GM10248 (cell line): Measurements from ENCODE around the gene GPANK1.

ENCODE experiments used
- CTCF ChIA-PET: fragments of 300-600 bp; sonication (Branson Sonifier 250); formaldehyde crosslinking; extraction: SDS; loops from one replicate; lab custom pipeline; 2021; ENCODE audit warnings: antibody characterized with exemption; lab: Yijun Ruan, JAX
- POLR2A ChIA-PET: fragments of 350-650 bp; sonication (Branson Sonifier 250); formaldehyde crosslinking; extraction: SDS; loops from one replicate; lab custom pipeline; 2020; ENCODE audit warnings: antibody characterized with exemption; lab: Yijun Ruan, JAX
- DNase-seq: peaks from one replicate; pipeline ENCODE4 v3.0.0; 2012; ENCODE audit errors: extremely low spot score
- TF ChIP-seq, protein P1 (sequence below): IDR thresholded peaks from 2 replicates; pipeline ENCODE4 v1.5.1; 2012; ENCODE audit warnings: mild to moderate bottlenecking, low read depth; ENCODE audit errors: extremely low read depth, missing control alignments, control extremely low read depth

GPANK1 gene

DNA sequence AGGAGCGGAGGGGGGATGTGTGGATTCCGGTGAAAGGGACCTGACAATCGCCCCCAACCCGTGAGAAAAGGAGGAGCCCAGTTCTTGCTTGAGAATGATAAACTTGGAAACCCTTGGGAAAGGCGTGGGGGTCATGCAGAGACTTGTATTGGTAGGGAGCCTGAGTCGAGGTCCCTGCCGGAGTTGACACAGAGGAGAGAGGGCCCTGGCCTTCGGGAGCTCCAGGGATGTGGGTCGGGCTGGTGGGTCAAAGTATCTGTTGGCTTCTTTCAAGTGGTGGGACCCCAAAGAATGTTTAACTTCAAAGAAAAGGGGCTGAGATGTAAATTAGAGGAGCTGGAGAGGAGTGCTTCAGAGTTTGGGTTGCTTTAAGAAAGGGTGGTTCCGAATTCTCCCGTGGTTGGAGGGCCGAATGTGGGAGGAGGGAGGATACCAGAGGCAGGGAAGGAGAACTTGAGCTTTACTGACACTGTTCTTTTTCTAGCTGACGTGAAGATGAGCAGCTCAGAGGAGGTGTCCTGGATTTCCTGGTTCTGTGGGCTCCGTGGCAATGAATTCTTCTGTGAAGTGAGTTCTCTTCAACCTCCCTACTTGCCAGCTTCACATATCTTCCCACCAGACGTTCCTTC is 1.7 kb upstream of the GPANK1 start:
- no peak for DNase-seq
- TF ChIP-seq, protein P1, sequence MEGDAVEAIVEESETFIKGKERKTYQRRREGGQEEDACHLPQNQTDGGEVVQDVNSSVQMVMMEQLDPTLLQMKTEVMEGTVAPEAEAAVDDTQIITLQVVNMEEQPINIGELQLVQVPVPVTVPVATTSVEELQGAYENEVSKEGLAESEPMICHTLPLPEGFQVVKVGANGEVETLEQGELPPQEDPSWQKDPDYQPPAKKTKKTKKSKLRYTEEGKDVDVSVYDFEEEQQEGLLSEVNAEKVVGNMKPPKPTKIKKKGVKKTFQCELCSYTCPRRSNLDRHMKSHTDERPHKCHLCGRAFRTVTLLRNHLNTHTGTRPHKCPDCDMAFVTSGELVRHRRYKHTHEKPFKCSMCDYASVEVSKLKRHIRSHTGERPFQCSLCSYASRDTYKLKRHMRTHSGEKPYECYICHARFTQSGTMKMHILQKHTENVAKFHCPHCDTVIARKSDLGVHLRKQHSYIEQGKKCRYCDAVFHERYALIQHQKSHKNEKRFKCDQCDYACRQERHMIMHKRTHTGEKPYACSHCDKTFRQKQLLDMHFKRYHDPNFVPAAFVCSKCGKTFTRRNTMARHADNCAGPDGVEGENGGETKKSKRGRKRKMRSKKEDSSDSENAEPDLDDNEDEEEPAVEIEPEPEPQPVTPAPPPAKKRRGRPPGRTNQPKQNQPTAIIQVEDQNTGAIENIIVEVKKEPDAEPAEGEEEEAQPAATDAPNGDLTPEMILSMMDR = no peak
- ChIA-PET CTCF (interaction anchor here (1.0 to 3.5 kb wide), 2 partner anchors 9 to 14 kb away, joined by 3 to 14 read pairs; partner anchors contain the start of gene LY6G5C), POLR2A (interaction anchor here (1.0 kb wide), 1 partner anchor 161 kb away, joined by 3 read pairs; the partner anchor contains the start of gene HSPA1B)

DNA sequence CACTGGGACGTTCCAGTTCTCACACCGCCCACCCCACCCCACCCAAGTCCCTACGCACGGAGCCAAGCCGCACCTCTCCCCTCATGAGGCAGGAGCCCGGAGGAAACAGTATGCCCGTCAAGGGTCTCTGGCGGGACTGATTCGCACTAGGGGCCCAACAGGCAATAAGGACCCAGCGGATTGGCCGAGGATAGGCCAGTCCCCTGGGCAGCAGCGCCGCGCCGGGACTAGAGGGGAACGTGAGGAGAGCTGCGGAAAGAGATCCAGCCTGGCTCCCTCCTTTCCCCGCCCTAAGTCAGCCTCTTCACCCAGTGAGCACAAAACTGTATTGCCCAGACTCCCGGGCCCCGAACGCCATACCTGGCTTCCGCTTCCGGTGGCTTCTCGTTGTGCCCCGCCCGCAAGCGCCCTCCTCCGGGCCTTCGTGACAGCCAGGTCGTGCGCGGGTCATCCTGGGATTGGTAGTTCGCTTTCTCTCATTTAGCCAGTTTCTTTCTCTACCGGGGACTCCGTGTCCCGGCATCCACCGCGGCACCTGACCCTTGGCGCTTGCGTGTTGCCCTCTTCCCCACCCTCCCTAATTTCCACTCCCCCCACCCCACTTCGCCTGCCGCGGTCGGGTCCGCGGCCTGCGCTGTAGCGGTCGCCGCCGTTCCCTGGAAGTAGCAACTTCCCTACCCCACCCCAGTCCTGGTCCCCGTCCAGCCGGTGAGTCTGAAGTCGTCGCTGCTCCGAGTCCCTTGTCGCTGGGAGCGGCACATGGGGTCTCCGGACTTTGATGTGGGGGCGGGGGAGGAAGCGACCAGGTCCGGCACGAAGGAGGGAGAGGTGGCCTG is 922 bp upstream of the GPANK1 start, which contains the start of gene CSNK2B:
Gene CSNK2B, plus strand, starts transcription at position 580 of the 836 bp plus-strand sequence. CDS start 752 bp downstream, outside the sequence.
- POLR2A ChIA-PET = interaction anchor here (0.6 to 3.3 kb wide), 10 partner anchors 10 to 1501 kb away, joined by 3 to 15 read pairs (median 3); partner anchors contain the start of genes ABHD16A, APOM, BAG6 and HSPA1B
- TF ChIP-seq, protein P1 = no peak
- DNase-seq = peak; percentile 97
- CTCF ChIA-PET = interaction anchor here (0.9 to 3.5 kb wide), 3 partner anchors 11 to 131 kb away, joined by 3 to 14 read pairs (median 3); partner anchors contain the start of gene LY6G5C

DNA sequence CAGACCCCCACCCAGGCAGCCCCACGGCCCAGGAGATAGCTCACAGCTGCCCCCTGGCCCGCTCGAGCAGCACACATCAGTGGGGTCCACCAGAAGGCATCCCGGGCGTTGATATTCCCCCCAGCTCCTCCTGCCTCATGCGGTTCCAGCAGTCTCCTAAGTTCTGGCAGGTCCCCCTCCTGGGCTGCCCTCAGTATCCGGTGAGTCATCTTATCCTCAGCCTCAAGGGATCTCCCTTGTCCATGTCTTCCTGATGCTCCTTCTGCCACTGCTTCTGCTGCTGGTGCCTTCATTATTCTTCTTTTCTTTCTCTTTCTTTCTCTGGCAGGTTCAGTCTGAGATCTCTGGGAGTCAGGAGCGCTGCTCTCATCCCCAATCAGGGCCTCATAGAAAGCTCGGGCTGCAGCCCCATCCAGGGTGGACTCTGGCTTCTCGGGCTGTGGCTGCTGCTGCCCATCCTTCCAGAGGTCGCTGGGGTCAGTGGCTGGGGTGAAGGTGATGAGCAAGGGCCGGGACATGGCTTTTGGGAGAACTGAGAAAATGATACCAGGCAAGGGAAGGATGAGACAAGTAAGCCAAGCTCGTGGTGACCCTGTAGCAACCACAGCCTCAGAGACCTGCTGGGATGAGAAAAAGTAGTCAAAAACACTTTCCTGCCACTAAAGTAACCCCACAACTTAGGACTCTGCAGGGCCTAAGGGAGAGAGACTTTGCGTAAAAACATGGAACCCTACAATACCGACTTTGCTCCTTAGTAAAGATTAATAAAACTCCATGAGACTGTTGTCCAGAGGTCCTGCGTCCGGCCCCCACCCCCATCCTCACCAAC is 622 bp downstream of the GPANK1 start:
- no peak for DNase-seq

DNA sequence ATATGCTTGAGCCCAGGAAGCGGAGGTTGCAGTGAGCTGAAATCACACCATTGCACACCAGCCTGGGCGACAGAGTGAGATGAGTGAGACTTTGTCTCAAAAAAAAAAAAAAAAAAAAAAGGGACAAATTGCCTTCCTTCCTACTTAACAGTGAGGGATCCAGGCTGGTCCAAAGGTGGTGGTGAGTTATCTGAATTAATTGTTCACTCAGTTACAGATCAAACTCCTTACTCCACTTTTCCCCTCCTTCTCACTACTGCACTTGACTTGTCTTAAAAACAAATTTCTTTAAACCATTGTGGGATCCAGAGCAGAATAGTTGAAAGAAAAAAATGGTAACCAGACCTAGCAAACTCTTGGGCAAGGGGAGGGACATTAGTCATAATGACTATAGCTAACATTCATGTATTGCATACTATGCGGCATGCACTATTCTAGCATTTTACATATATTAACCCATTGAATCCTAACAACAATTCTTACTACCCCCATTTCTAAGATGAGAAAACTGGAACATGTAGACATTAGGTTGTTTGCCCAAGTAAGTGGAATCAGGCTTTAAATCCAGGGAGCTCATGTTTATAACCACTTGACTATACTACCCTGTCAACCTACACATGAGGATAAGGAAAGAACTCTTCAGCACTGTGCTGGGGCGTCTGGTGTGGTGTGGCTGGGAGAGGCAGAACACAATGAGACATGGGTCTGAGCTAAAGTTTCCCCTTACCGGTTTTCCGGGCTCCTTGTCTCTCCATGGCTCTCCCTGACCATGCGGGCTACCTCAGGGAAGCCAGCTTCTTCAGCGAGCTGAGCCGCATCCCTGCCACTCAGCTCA is 1.5 kb downstream of the GPANK1 start:
- TF ChIP-seq, protein P1 = no peak
- POLR2A ChIA-PET = interaction anchor here (0.6 to 3.3 kb wide), 6 partner anchors 8 to 1041 kb away, joined by 3 to 15 read pairs (median 4); partner anchors contain the start of genes APOM, BAG6 and HSPA1B
- CTCF ChIA-PET = interaction anchor here (1.0 to 4.2 kb wide), 9 partner anchors 8 to 289 kb away, joined by 3 to 27 read pairs (median 4); partner anchors contain the start of genes ATP6V1G2, BAG6, MSH5 and NFKBIL1
- no peak for DNase-seq

More for the DNA sequence above, 622 bp downstream of the GPANK1 start:
- TF ChIP-seq, protein P1 = no peak
- ChIA-PET CTCF (interaction anchor here (0.9 to 4.2 kb wide), 11 partner anchors 9 to 288 kb away, joined by 3 to 27 read pairs (median 4); partner anchors contain the start of genes ATP6V1G2, BAG6 and NFKBIL1), POLR2A (interaction anchor here (0.6 to 3.3 kb wide), 10 partner anchors 9 to 1036 kb away, joined by 3 to 15 read pairs (median 3); partner anchors contain the start of genes ABHD16A, APOM, BAG6 and HSPA1B)

DNA sequence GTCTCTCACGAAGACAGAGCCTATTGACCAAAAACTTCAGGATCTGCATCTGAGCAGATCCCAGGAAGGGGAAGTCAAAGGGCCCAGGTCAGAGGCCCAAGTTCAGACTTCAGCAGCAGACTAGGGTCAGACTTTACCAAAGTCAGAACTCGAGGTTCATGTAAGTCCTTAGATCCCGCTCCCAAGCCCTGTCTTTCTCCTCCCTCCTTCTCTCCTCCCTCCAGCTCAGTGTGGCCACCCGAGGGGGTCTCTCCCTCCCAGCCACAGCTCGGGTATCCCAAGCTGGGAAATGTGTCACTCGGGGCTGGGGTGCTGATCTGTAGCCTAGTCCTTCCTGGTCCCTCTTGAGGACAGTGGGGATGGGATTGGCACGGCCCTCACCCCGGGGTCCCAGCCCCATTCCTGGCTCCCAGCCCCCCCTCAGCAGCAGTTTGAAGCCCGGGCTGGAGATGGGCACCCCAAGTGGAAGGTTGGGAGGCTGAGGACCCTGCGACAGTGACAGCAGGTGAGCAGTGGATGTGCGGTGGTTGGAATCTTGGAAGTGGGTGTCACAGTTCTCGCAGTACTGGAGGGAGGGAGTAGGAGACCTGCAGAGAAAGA is 2.6 kb downstream of the GPANK1 start:
- ChIA-PET POLR2A (interaction anchor here (0.6 to 3.3 kb wide), 5 partner anchors 11 to 1039 kb away, joined by 3 to 15 read pairs (median 4); partner anchors contain the start of gene BAG6), CTCF (interaction anchor here (1.1 to 4.2 kb wide), 4 partner anchors 9 to 111 kb away, joined by 3 to 27 read pairs (median 9); partner anchors contain the start of genes BAG6 and MSH5)
- TF ChIP-seq, protein P1 = no peak
- no peak for DNase-seq
